OCI-LY1 (cell line): ENCODE results near the gene G2E3.

ENCODE experiments used
- H2AFZ ChIP-seq: fragments of 200-600 bp; sonication (generic), shearing (Covaris generic); 2 replicates; pipeline ENCODE4 v1.6.0; 2014; ENCODE audit warnings: antibody characterized with exemption, mild to moderate bottlenecking, low read length
- H3F3A ChIP-seq: fragments of 200-600 bp; sonication (generic), shearing (Covaris generic); 2 replicates; pipeline ENCODE4 v1.6.0; 2014; ENCODE audit warnings: mild to moderate bottlenecking, antibody characterized with exemption, low read length, moderate library complexity; ENCODE audit not compliant: insufficient read depth
- H3K27ac ChIP-seq: fragments of 200-600 bp; sonication (generic); 2 replicates; pipeline ENCODE4 v1.5.1; 2014; ENCODE audit warnings: low read length, mixed run types, mild to moderate bottlenecking, low read depth; ENCODE audit not compliant: poor library complexity, severe bottlenecking
- H3K27me3 ChIP-seq: fragments of 200-600 bp; sonication (generic); 2 replicates; pipeline ENCODE4 v1.6.0; 2014; ENCODE audit warnings: antibody characterized with exemption, mild to moderate bottlenecking, low read length, moderate library complexity; ENCODE audit not compliant: insufficient read depth
- H3K36me3 ChIP-seq: fragments of 200-600 bp; sonication (generic); 2 replicates; pipeline ENCODE4 v1.6.1; 2014; ENCODE audit warnings: mild to moderate bottlenecking, antibody characterized with exemption, low read length, moderate library complexity, mixed read lengths; ENCODE audit not compliant: insufficient read depth
- H3K4me1 ChIP-seq: fragments of 200-600 bp; sonication (generic); 2 replicates; pipeline ENCODE4 v1.5.1; 2014; ENCODE audit warnings: mild to moderate bottlenecking, low read length, moderate library complexity; ENCODE audit not compliant: insufficient read depth, severe bottlenecking
- H3K4me2 ChIP-seq: fragments of 200-600 bp; sonication (generic), shearing (Covaris generic); 2 replicates; pipeline ENCODE4 v1.6.1; 2014; ENCODE audit warnings: low read length
- H3K4me3 ChIP-seq: fragments of 200-600 bp; sonication (generic); 2 replicates; pipeline ENCODE4 v1.5.1; 2014; ENCODE audit warnings: low read length, low read depth, mild to moderate bottlenecking, mixed read lengths; ENCODE audit not compliant: poor library complexity, severe bottlenecking
- H3K79me2 ChIP-seq: fragments of 200-600 bp; shearing (Covaris generic); 2 replicates; pipeline ENCODE4 v1.6.1; 2016; ENCODE audit warnings: mixed run types, low read length, mixed read lengths; ENCODE audit not compliant: insufficient read depth
- H3K9ac ChIP-seq: fragments of 200-600 bp; sonication (generic), shearing (Covaris generic); 2 replicates; pipeline ENCODE4 v1.6.1; 2014; ENCODE audit warnings: mild to moderate bottlenecking, low read length, mixed read lengths
- H3K9me2 ChIP-seq: fragments of 200-600 bp; sonication (generic), shearing (Covaris generic); 2 replicates; pipeline ENCODE4 v1.6.1; 2014; ENCODE audit warnings: low read depth, mild to moderate bottlenecking, low read length, mixed read lengths
- H3K9me3 ChIP-seq: fragments of 200-600 bp; shearing (Covaris generic); 2 replicates; pipeline ENCODE4 v1.6.1; 2014; ENCODE audit warnings: low read length, mixed read lengths
- H4K20me1 ChIP-seq: fragments of 200-600 bp; sonication (generic), shearing (Covaris generic); 2 replicates; pipeline ENCODE4 v1.6.0; 2016; ENCODE audit warnings: mild to moderate bottlenecking, low read length; ENCODE audit not compliant: insufficient read depth
- CTCF ChIP-seq: fragments of 200-600 bp; sonication (generic), shearing (Covaris generic); IDR thresholded peaks from 2 replicates; pipeline ENCODE4 v1.5.1; 2017; ENCODE audit warnings: mild to moderate bottlenecking, antibody characterized with exemption, low read length, moderate library complexity, mixed read lengths
- EZH2 ChIP-seq: fragments of 200-600 bp; sonication (generic), shearing (Covaris generic); IDR thresholded peaks from 2 replicates; pipeline ENCODE4 v1.8.0; 2017; ENCODE audit warnings: borderline replicate concordance, mixed run types, mild to moderate bottlenecking, antibody characterized with exemption, low read length, moderate library complexity, mixed read lengths

Gene G2E3

DNA sequence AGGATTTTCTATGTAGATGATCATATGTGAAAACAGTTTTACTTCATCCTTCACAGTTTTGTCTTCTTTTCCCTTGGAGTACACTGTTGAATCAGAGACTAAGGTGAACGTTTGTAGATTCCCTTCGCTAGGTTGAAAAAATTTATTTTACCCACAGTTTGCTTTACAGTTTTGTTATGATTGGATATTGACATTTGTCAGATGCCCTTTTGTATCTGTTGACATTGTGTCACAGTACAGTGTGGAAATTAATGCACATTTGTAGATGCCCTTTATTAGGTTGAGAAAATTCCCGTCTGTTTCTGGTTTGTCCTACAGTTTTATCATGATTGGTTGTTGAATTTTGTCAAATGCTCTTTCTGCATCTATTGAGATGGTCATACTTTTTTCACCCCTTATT is 13.3 kb downstream of the G2E3 start:
- peaks cover 48% of the 10 kb centered on the region for H3K4me1 ChIP-seq
- TF ChIP-seq CTCF: no peak
- no peak overlapping the region for H3K4me2 ChIP-seq
- no peaks in the 10 kb centered on the region for H4K20me1 ChIP-seq
- H3K9me2 ChIP-seq: no peaks in the 10 kb centered on the region
- no peaks in the 10 kb centered on the region for H3K27me3 ChIP-seq
- H3F3A ChIP-seq: no peaks in the 10 kb centered on the region; the same call in 1 of the 2 replicates
- no peak overlapping the region for H3K9ac ChIP-seq
- no peak overlapping the region for H2AFZ ChIP-seq
- no peaks in the 10 kb centered on the region for H3K9me3 ChIP-seq
- H3K36me3 ChIP-seq: peaks cover 26% of the 10 kb centered on the region
- no peak overlapping the region for H3K27ac ChIP-seq
- peaks cover 99% of the 10 kb centered on the region for H3K79me2 ChIP-seq
- no peak overlapping the region for H3K4me3 ChIP-seq

GRCh38 chr14:30572771-30573170 is 13.8 kb downstream of the G2E3 start:
- peaks cover 46% of the 10 kb centered on the region for H3K4me1 ChIP-seq

GRCh38 chr14:30573226-30573814 is 14.4 kb downstream of the G2E3 start:
- Histone ChIP-seq H3K36me3 (peaks cover 26% of the 10 kb centered on the region), H4K20me1 (no peaks in the 10 kb centered on the region), H3K4me3 (no peak overlapping the region), H3K79me2 (peaks cover 99% of the 10 kb centered on the region), H3K9me2 (no peaks in the 10 kb centered on the region), H3K27ac (no peak overlapping the region), H3K27me3 (no peaks in the 10 kb centered on the region), H3K4me2 (no peak overlapping the region), H3K9ac (no peak overlapping the region), H2AFZ (no peak overlapping the region), H3K9me3 (no peaks in the 10 kb centered on the region), H3K4me1 (peaks cover 41% of the 10 kb centered on the region), H3F3A (no peaks in the 10 kb centered on the region)
- no peak for TF ChIP-seq EZH2
- TF ChIP-seq CTCF: no peak

More at GRCh38 chr14:30572771-30573170, 13.8 kb downstream of the G2E3 start:
- no peak overlapping the region for H3K9ac ChIP-seq
- no peak overlapping the region for H3K27ac ChIP-seq
- no peak overlapping the region for H3K4me2 ChIP-seq
- no peaks in the 10 kb centered on the region for H3K27me3 ChIP-seq
- H3K9me2 ChIP-seq: no peaks in the 10 kb centered on the region
- no peaks in the 10 kb centered on the region for H3K9me3 ChIP-seq
- H3K79me2 ChIP-seq: peaks cover 99% of the 10 kb centered on the region
- no peak overlapping the region for H3K4me3 ChIP-seq
- H4K20me1 ChIP-seq: no peaks in the 10 kb centered on the region
- H3K36me3 ChIP-seq: peaks cover 26% of the 10 kb centered on the region
- TF ChIP-seq EZH2: no peak
- no peak for TF ChIP-seq CTCF
- H2AFZ ChIP-seq: no peak overlapping the region
- no peaks in the 10 kb centered on the region; the same call in 1 of the 2 replicates for H3F3A ChIP-seq
